Stomach (tissue), 4 donors: ENCODE data around the gene STKLD1.

ENCODE experiments used
- EP300 ChIP-seq: sonication (generic); formaldehyde crosslinking; IDR thresholded peaks from one replicate; pipeline ENCODE4 v1.6.1; 2017; ENCODE audit warnings: antibody characterized with exemption
- POLR2A ChIP-seq, 4 donors: fragments of 450-650 bp; IDR thresholded peaks; one replicate each; pipeline ENCODE4 v1.6.1; 2016; ENCODE audit warnings: antibody characterized with exemption in 4 of 4, control low read depth in 2 of 4, mild to moderate bottlenecking in 1 of 4, moderate library complexity in 1 of 4
- TF ChIP-seq, protein P1 (sequence below), 7 experiments: fragments of 450-650 bp in 4 of 7; fragments of 200-600 bp in 3 of 7; sonication (generic) in 3 of 7; IDR thresholded peaks; one replicate each; pipeline ENCODE4 v1.5.1; 2016 to 2019; ENCODE audit warnings: antibody characterized with exemption in 7 of 7, control low read depth in 2 of 7, mild to moderate bottlenecking in 1 of 7

DNA sequence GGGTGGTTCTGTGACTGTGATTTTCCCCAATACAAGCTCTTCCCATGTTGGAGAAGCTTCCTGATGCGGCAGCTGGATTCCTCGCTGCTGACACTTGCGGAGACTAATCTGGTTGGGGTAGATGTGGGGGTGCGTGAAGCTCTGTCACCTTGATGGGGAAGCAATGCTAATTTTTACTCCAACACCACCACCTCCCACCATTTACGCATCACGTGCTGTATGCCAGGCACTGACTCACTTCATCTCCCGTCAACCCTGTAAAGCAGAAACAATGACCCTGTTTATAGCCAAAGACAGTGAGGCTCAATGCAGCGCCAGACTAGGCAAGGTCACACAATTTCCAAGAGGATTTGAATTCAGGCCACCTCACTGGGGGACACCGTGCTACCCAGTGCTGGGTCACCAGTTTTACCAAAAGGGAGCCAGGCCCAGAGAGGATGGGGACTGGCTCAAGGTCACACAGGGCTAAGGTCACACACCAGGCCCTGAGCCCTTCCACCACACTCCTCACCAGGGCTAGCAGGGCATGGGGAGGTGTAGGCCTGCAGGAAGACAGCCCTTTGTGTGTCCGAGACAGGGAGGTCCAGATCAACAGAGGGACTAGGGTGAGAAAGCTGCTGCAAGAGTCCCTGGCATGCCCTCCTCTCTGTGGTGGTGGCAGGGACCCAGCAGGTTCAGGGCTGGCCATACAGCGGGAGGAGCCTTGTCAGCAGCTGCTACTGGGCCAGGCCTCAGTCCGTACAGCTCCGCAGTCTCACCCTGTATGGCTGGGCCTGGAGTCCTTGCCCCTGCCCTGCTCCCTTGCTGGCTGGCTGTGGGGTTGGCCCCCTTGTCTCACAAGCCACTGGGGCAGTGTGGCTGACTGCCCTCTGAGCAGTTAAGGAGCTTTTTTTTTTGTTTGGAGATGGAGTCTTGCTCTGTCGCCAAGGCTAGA is 3.3 kb downstream of the STKLD1 start:
- TF ChIP-seq, protein P1, sequence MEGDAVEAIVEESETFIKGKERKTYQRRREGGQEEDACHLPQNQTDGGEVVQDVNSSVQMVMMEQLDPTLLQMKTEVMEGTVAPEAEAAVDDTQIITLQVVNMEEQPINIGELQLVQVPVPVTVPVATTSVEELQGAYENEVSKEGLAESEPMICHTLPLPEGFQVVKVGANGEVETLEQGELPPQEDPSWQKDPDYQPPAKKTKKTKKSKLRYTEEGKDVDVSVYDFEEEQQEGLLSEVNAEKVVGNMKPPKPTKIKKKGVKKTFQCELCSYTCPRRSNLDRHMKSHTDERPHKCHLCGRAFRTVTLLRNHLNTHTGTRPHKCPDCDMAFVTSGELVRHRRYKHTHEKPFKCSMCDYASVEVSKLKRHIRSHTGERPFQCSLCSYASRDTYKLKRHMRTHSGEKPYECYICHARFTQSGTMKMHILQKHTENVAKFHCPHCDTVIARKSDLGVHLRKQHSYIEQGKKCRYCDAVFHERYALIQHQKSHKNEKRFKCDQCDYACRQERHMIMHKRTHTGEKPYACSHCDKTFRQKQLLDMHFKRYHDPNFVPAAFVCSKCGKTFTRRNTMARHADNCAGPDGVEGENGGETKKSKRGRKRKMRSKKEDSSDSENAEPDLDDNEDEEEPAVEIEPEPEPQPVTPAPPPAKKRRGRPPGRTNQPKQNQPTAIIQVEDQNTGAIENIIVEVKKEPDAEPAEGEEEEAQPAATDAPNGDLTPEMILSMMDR (IDR thresholded peaks at IDR 0.05): no peak
- no peak for TF ChIP-seq EP300
- TF ChIP-seq POLR2A (IDR thresholded peaks at IDR 0.05): no peak
